Glomerular endothelial cell (primary cell): Measurements from ENCODE around the gene SCRN2. TPM values are rescaled to one million over a fixed set of nuclear protein-coding genes. Genes with fewer than 3 reads are reported as not detected.

ENCODE experiments used
- DNase-seq: peaks from one replicate; pipeline ENCODE4 v3.0.0-alpha.2; 2011; ENCODE audit warnings: low read depth, low spot score; ENCODE audit errors: extremely low read depth
- total RNA-seq: library from RNA; depleted of rRNA; stranded (reverse); fragments of >200 nt; gene quantifications from 2 replicates; pipeline ENCODE4 v1.2.3, GENCODE V29; 2015

The SCRN2 gene
- total RNA-seq, 1 donor from 2014 or later: 27.8 TPM

DNA sequence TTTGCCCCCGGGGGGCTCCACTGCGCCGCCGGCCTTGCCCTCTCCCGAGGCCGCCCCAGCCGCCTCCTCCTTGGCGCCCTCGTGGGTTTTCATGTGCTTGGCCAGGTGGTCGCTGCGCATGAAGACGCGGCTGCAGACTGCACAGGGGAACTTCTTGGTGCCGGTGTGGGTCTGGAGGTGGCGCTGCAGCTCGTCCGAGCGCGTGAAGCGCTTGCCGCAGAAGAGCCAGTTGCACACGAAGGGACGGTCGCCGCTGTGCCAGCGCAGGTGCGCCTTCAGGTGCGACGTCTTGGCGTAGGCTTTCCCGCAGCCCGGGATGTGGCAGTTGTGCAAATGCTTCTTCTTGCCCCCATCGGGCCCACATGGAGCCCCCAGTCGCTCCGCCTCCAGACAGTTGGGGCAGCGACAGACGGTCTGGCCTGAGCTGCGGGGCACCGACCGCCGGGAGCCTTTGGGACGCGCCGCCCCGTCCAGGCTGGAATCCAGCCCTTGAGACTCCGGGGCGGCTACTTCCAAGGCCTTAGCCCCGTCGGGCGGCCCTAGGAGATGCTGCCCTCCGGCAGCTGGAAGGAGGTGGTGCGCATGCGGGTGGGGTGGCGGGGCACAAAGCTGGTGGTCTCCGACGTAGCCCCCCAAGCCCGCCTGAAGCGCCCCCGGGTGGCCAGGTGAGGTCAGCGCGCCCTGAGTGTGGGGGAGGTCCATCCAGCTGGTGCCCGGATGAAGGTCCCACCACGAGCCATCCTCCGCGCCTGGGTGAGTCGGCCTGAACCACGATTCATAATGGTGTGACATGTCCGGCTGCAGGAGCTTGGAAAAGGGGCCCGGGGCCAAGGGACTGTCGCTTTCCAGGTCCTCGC, 6.5 kb upstream of the SCRN2 start:
- no peak for DNase-seq

GRCh38 chr17:47846716-47847340, 5.8 kb upstream of the SCRN2 start:
- no peak for DNase-seq

GRCh38 chr17:47845716-47846075, 4.6 kb upstream of the SCRN2 start:
- no peak for DNase-seq

- no peak for DNase-seq
Observed at GRCh38 chr17:47844814-47845715, 4.0 kb upstream of the SCRN2 start.

DNA sequence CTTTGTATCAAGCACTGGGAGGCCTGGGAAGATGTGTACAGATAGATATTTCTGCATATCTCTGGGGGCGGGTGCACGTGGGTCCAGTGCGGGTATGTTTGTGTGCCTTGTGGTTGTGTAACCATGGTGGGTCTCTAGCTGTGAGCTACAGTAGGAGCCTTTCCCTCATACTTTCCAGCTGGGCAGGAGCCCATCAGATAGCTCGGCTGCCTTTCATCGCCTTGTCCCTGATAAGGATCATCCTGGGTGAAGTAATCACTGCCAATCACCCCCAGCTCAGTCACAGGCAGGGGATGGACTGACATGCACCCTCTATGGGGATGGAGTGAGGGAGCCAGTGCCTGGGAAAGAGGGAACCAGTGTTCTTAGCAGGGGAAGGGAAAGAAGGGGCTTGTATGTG, 3.2 kb upstream of the SCRN2 start:
- DNase-seq: no peak

- DNase-seq: no peak
Observed at GRCh38 chr17:47843391-47843730, 2.3 kb upstream of the SCRN2 start.

DNA sequence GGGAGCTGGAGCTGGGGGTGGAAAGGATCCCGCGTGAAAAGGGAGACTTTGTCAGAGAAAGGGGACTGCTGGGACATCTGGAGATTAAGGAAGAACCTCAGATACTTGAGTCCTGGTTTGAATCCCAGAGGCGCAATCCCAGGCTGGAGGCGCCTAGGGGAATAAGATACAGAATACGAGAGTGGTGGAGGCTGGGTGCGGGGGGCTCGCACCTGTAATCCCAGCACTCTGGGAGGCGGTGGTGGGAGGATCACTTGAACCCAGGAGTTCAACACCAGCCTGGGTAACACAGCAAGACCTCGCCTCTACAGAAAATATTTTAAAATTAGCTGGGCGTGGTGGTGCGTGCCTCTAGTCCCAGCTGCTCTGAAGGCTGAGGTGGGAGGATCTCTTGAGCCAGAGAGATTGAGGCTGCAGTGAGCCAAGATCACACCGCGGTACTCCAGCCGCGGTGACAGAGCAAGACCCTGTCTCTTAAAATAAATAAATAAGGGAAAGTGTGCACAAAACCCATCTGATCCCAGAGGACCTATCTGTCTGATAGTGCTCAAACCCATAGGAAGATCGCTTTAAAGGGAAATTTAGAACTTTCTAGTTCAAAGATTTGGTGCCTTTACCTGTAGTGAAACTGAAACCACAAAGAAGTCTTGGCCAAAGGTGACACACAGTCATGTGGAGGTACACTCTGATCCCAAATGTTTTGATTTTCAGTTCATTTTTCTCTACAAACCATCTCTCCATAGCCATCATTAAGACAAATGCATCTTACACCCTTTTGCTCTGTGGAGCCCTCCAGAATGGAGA, 617 bp upstream of the SCRN2 start:
- no peak for DNase-seq

DNA sequence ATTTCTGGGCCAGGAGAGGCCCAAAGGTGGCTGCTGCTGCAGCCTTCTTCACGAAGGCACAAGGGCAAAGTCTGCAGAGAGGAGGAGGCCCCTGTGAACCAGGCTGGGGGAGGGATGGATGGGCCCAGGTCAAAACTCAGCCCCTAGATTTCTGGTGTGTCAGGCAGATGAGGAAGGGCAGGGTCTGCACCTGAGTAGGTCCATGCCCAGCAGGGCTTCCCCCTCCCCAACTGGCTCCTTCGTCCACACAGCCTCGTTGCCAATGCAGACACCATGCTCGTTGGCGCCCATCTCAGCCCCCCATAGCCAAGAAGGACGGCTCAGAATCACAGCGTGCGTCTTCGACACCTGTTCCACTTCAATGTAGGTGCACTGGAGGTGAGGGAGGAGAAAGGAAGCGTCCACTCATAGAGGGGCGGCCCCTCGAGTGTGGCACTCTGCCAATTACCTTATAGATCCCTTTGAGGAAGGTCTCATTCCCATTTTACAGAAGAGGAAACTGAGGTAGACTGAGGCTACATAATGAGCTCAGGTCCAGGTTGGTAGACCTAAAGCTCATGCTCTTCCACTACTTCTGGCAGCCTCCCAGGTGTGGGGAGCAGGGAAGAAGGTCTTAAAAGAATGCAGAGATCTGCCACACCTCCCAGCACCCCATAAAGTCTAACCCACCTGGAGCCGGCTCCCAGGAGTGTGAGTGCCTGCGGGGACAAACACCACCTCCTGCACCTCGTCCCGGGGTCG, 902 bp downstream of the SCRN2 start:
- no peak for DNase-seq

DNA sequence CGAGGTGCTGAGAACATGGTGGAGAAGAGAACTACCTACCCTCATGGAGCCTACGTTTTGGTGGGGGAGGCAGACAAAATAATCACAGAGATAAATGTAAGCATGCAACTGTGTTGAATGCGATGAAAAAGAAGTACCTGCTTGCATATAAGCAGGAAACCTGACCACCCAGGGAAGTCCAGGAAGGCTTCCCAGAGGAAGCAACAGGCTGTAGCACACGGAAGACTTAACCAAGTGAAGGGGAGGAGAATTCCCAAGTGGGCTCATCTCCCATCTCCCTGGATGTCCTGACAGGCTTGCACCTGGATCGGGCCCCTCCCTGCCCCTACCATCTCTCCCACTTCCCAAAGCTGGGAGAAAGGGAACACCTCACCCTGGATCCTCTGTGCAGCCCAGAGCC, 2.0 kb downstream of the SCRN2 start:
- no peak for DNase-seq

- no peak for DNase-seq
Observed at GRCh38 chr17:47838636-47839035, 2.4 kb downstream of the SCRN2 start.

DNA sequence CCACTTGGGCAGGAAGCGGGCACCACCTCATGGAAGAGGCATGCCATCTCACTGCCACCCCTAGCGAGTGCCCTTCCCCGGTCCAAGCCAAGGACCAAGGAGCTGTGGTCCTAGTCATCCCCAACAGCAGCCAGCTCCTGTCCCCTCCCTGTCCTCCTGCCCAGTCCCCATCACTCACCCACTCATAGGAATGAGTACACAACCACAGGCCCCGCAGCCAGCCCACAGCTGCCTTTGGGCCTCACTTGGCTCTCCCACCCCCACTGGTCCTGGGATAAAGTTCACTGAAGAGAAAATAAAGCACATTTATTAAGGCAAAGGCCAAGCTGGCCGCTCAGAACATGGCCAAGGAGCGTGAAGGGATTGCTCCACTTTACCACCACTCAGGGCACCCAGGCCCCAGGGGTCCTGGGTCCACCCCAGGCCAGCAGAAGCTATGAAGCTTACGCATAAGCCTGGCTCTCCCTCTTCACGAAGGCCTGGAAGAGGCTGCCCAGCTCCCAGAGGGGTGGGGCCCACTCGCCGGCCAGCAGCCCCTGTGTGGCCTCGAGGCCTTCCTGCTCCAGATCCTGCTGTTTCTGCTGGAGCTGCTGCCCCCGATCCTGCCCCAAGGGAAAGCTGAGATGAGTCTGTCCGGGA, 3.6 kb downstream of the SCRN2 start:
- DNase-seq: no peak

DNA sequence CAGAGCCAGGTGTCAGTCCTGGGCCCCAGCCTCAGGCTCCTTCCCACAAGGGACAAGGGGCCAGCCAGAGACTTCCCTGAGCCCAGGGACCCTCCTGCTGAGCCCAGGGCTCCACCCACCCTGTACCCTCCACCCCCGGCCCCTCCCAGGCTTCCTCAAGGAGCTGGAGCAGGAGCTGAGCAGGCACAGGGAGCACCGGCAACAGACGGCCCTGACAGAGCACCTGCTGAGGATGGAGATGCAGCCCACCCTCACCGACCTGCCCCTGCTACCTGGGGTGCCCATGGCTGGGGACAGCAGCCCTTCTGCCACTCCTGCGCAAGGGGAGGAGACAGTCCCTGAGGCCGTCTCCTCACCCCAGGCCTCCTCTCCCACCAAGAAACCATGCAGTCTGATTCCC, 4.5 kb downstream of the SCRN2 start:
- DNase-seq: no peak

GRCh38 chr17:47834756-47835155, 6.3 kb downstream of the SCRN2 start:
- DNase-seq: no peak

DNA sequence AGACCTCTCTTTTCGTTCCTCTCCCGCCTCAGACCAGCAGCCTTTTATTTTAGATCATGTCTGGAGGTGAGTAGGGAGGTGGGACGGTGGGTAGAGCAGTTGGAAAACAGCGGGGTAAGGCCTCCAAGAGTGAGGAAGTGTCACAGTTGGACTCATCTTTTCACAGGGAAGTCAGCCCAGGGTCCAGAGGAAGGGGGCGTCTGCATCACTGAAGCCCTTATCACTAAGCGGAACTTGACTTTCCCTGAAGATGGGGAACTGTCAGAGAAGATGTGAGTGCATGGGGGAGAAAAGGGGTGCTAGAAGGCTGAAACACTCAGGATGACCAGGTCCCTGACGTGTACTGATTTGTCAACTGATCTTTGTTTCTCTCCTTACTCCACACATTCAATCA, 9.1 kb downstream of the SCRN2 start:
- DNase-seq: no peak

GRCh38 chr17:47831003-47831933, 9.8 kb downstream of the SCRN2 start, which contains the start of the genes LRRC46 and MRPL10:
Gene LRRC46, plus strand, starts transcription at chr17:47831670. Its CDS starts 320 bp downstream, at chr17:47831990.
Gene MRPL10, minus strand, starts transcription at chr17:47831541. Its CDS starts 30 bp downstream, at chr17:47831511.
- peak; percentile 55 for DNase-seq

- no peak for DNase-seq
Observed at GRCh38 chr17:47830396-47831002, 10.6 kb downstream of the SCRN2 start.

- no peak for DNase-seq
Observed at GRCh38 chr17:47829870-47830269, 11.2 kb downstream of the SCRN2 start.

DNA sequence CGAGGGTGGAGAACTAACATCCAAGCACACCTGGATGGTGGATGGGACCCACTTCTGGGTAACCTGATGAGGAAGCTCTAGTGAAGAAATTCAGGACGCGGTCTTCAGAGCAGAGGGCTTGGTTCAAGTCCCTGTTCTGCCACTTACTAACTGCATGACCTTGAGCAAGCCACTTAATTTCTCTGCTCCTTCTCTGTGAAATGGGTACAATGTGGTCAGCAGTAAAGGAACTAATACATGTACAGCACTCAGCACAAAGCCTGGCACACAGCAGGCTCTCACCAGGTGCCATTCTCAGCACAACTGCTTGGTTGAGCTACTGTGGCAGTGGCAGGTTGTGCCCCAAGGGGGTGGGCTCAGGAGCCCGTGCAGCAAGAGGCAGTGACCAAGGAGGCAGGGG, 17.6 kb downstream of the SCRN2 start:
- no peak for DNase-seq
